Measurements from ENCODE around the gene COX11.

- no peak for TF ChIP-seq FOXP1 (CRISPR knock-in tag; IDR thresholded peaks at IDR 0.05; ENCODE audit: borderline replicate concordance)
- no peak for TF ChIP-seq CTCF (IDR thresholded peaks at IDR 0.05)
- no peak for TF ChIP-seq SP1 (CRISPR knock-in tag; conservative IDR thresholded peaks at IDR 0.05)
- no peak for TF ChIP-seq MAX (CRISPR knock-in tag; IDR thresholded peaks at IDR 0.05)
- TF ChIP-seq JUN (CRISPR knock-in tag; IDR thresholded peaks at IDR 0.05), result no peak
- no peak for TF ChIP-seq AFF4 (CRISPR knock-in tag; IDR thresholded peaks at IDR 0.05; ENCODE audit: borderline replicate concordance)
- no peak for TF ChIP-seq ZNF416 (CRISPR knock-in tag; IDR thresholded peaks at IDR 0.05)
These were observed 14.8 kb upstream of the COX11 start for GRCh38 chr17:54983260-54983659.
